OCI-LY7 (cell line): ENCODE data around the gene NRIP1. TPM values are rescaled to one million over a fixed set of nuclear protein-coding genes. Genes with fewer than 3 reads are reported as not detected.

Experiments
- BruUV-seq: library from RNA; stranded (reverse); fragments of 400-500 nt; replicated peaks from 2 replicates; lab custom pipeline; 2021; lab: Mats Ljungman, UMichigan
- CTCF ChIA-PET: fragments of 300-600 bp; sonication (Branson Sonifier 250); formaldehyde crosslinking; loops from one replicate; lab custom pipeline; 2022; ENCODE audit warnings: antibody characterized with exemption; ENCODE audit not compliant: unreplicated experiment; lab: Charles Lee
- POLR2A ChIA-PET: fragments of 300-600 bp; sonication (Branson Sonifier 250); formaldehyde crosslinking; loops from one replicate; lab custom pipeline; 2022; ENCODE audit warnings: antibody characterized with exemption; lab: Charles Lee
- DNase-seq: peaks from one replicate; pipeline ENCODE4 v3.0.0-alpha.2; 2015; ENCODE audit warnings: low spot score
- H2AFZ ChIP-seq: fragments of 200-600 bp; sonication (generic), shearing (Covaris generic); 2 replicates; pipeline ENCODE4 v1.6.1; 2014; ENCODE audit warnings: mild to moderate bottlenecking, antibody characterized with exemption, low read length, moderate library complexity
- H3K27ac ChIP-seq: fragments of 200-600 bp; sonication (generic); 2 replicates; pipeline ENCODE4 v1.5.1; 2014; ENCODE audit warnings: mixed run types, low read depth, mild to moderate bottlenecking, moderate library complexity, low read length, inconsistent platforms; ENCODE audit not compliant: poor library complexity, severe bottlenecking
- H3K36me3 ChIP-seq: fragments of 200-600 bp; sonication (generic); 2 replicates; pipeline ENCODE4 v1.6.1; 2014; ENCODE audit warnings: mild to moderate bottlenecking, antibody characterized with exemption, low read length, moderate library complexity, mixed read lengths; ENCODE audit not compliant: insufficient read depth
- H3K4me1 ChIP-seq: fragments of 200-600 bp; sonication (generic); 2 replicates; pipeline ENCODE4 v1.5.1; 2014; ENCODE audit warnings: mild to moderate bottlenecking, low read length; ENCODE audit not compliant: insufficient read depth, poor library complexity, severe bottlenecking
- H3K4me2 ChIP-seq: fragments of 200-600 bp; sonication (generic); 2 replicates; pipeline ENCODE4 v1.6.1; 2014; ENCODE audit warnings: mild to moderate bottlenecking, low read length
- H3K4me3 ChIP-seq: fragments of 200-600 bp; sonication (generic); 2 replicates; pipeline ENCODE4 v1.5.1; 2014; ENCODE audit warnings: mild to moderate bottlenecking, low read depth, low read length; ENCODE audit not compliant: poor library complexity, severe bottlenecking
- H3K79me2 ChIP-seq: fragments of 200-600 bp; sonication (generic); 2 replicates; pipeline ENCODE4 v1.6.1; 2016; ENCODE audit warnings: low read depth, mild to moderate bottlenecking, low read length, moderate library complexity, mixed read lengths; ENCODE audit not compliant: insufficient read depth
- H3K9me2 ChIP-seq: fragments of 200-600 bp; sonication (generic); 2 replicates; pipeline ENCODE4 v1.6.1; 2016; ENCODE audit warnings: mild to moderate bottlenecking, low read length, mixed read lengths; ENCODE audit not compliant: insufficient read depth
- H3K9me3 ChIP-seq: fragments of 200-600 bp; sonication (generic); 2 replicates; pipeline ENCODE4 v1.6.1; 2014; ENCODE audit warnings: mild to moderate bottlenecking, mixed run types, low read length, mixed read lengths
- H4K20me1 ChIP-seq: fragments of 200-600 bp; sonication (generic); 2 replicates; pipeline ENCODE4 v1.6.1; 2014; ENCODE audit warnings: mild to moderate bottlenecking, antibody characterized with exemption, low read length, moderate library complexity, mixed read lengths; ENCODE audit not compliant: insufficient read depth
- CTCF ChIP-seq: fragments of 200-600 bp; sonication (generic); conservative IDR thresholded peaks from 2 replicates; pipeline ENCODE4 v1.5.1; 2014; ENCODE audit warnings: mild to moderate bottlenecking, antibody characterized with exemption, low read length, moderate library complexity, mixed read lengths
- EZH2phosphoT487 ChIP-seq: fragments of 200-600 bp; sonication (generic); IDR thresholded peaks from 2 replicates; pipeline ENCODE4 v1.6.1; 2018; ENCODE audit warnings: low read depth, borderline replicate concordance, mild to moderate bottlenecking, mixed run types, antibody characterized with exemption, low read length, moderate library complexity, mixed read lengths
- intact Hi-C: fragments of 100-400 bp; cut with micrococcal nuclease; formaldehyde crosslinking; loops from one replicate; pipeline ENCODE4 v1.10.0; 2022; ENCODE audit not compliant: unreplicated experiment
- total RNA-seq, 2 experiments: library from RNA; depleted of rRNA in 1 of 2; stranded (reverse); fragments of >200 nt in 1 of 2; shearing (Covaris generic) in 1 of 2; gene quantifications; 2 replicates each; pipeline ENCODE4 v1.2.3, GENCODE V29; 2014 to 2022

Gene NRIP1
- total RNA-seq, 2 experiments from 2014 or later = not detected

GRCh38 chr21:14911351-14911750 lies 153.4 kb downstream of the NRIP1 start:
- TF ChIP-seq CTCF (no peak), EZH2phosphoT487 (no peak)
- DNase-seq = no peak
- Histone ChIP-seq H3K9me2 (no peaks in the 10 kb centered on the region; the same call in 1 of the 2 replicates), H3K4me1 (no peaks in the 10 kb centered on the region), H2AFZ (no peak overlapping the region), H3K27ac (no peak overlapping the region), H3K4me3 (no peak overlapping the region), H3K79me2 (no peaks in the 10 kb centered on the region), H3K36me3 (no peaks in the 10 kb centered on the region), H4K20me1 (no peaks in the 10 kb centered on the region), H3K4me2 (no peak overlapping the region), H3K9me3 (no peaks in the 10 kb centered on the region)
- ChIA-PET CTCF (no interaction called here), POLR2A (no interaction called here)
- BruUV-seq = no TSS peak
- intact Hi-C loops = no loop called here
